ENCODE data around the gene DLGAP1. TPM values are rescaled to one million over a fixed set of nuclear protein-coding genes. Genes with fewer than 3 reads are reported as not detected.

The DLGAP1 gene
- polyA plus RNA-seq, 4 donors = 0.22 to 0.47 TPM; not detected in 2

GRCh38 chr18:4406856-4407255 is 48.3 kb downstream of the DLGAP1 start:
- H3K4me3 ChIP-seq (ENCODE audit: low read depth in 1 of 3, low read length in 3 of 3) = no peak overlapping the region
- WGBS, 3 donors = 69 to 88% (median 80%) methylated on average over 1 of the region's 1 CpG
- DNase-seq (no peak), FAIRE-seq (no peak)
- no peak overlapping the region for H3K27ac ChIP-seq (ENCODE audit: low read depth in 1 of 3, low read length in 2 of 3)
- H3K9me3 ChIP-seq (ENCODE audit: control insufficient read depth in 2 of 2, insufficient read depth in 1 of 2, low read depth in 1 of 2, low read length in 1 of 2) = no peaks in the 10 kb centered on the region
- H3K4me1 ChIP-seq (ENCODE audit: control insufficient read depth in 3 of 3, insufficient read depth in 2 of 3, low read depth in 1 of 3, low read length in 2 of 3) = no peaks in the 10 kb centered on the region
- H3K27me3 ChIP-seq (ENCODE audit: control insufficient read depth in 3 of 3, insufficient read depth in 3 of 3, low read length in 3 of 3) = no peaks in the 10 kb centered on the region
- no peaks in the 10 kb centered on the region for H3K36me3 ChIP-seq (ENCODE audit: control insufficient read depth in 3 of 3, insufficient read depth in 2 of 3, low read depth in 1 of 3, low read length in 3 of 3)

GRCh38 chr18:4405965-4406364 is 49.1 kb downstream of the DLGAP1 start:
- Histone ChIP-seq H3K36me3 (ENCODE audit: control insufficient read depth in 3 of 3, insufficient read depth in 2 of 3, low read depth in 1 of 3, low read length in 3 of 3) (no peaks in the 10 kb centered on the region), H3K4me1 (ENCODE audit: control insufficient read depth in 3 of 3, insufficient read depth in 2 of 3, low read depth in 1 of 3, low read length in 2 of 3) (no peaks in the 10 kb centered on the region), H3K27me3 (ENCODE audit: control insufficient read depth in 3 of 3, insufficient read depth in 3 of 3, low read length in 3 of 3) (no peaks in the 10 kb centered on the region), H3K4me3 (ENCODE audit: low read depth in 1 of 3, low read length in 3 of 3) (no peak overlapping the region), H3K9me3 (ENCODE audit: control insufficient read depth in 2 of 2, insufficient read depth in 1 of 2, low read depth in 1 of 2, low read length in 1 of 2) (no peaks in the 10 kb centered on the region), H3K27ac (ENCODE audit: low read depth in 1 of 3, low read length in 2 of 3) (no peak overlapping the region)
- FAIRE-seq = no peak
- no peak for DNase-seq
- WGBS, 3 donors = 78 to 86% (median 81%) methylated on average over 5 of the region's 5 CpGs

GRCh38 chr18:4403836-4404235 is 51.3 kb downstream of the DLGAP1 start:
- Histone ChIP-seq H3K27ac (ENCODE audit: low read depth in 1 of 3, low read length in 2 of 3) (no peak overlapping the region), H3K9me3 (ENCODE audit: control insufficient read depth in 2 of 2, insufficient read depth in 1 of 2, low read depth in 1 of 2, low read length in 1 of 2) (no peaks in the 10 kb centered on the region), H3K4me1 (ENCODE audit: control insufficient read depth in 3 of 3, insufficient read depth in 2 of 3, low read depth in 1 of 3, low read length in 2 of 3) (no peaks in the 10 kb centered on the region), H3K27me3 (ENCODE audit: control insufficient read depth in 3 of 3, insufficient read depth in 3 of 3, low read length in 3 of 3) (no peaks in the 10 kb centered on the region), H3K4me3 (ENCODE audit: low read depth in 1 of 3, low read length in 3 of 3) (no peak overlapping the region), H3K36me3 (ENCODE audit: control insufficient read depth in 3 of 3, insufficient read depth in 2 of 3, low read depth in 1 of 3, low read length in 3 of 3) (no peaks in the 10 kb centered on the region)
- FAIRE-seq (no peak), DNase-seq (no peak)
- 32 to 39% (median 34%) methylated on average over 1 of the region's 1 CpG for WGBS, 3 donors

GRCh38 chr18:4400911-4401310 is 54.2 kb downstream of the DLGAP1 start:
- Histone ChIP-seq H3K36me3 (ENCODE audit: control insufficient read depth in 3 of 3, insufficient read depth in 2 of 3, low read depth in 1 of 3, low read length in 3 of 3) (no peaks in the 10 kb centered on the region), H3K4me1 (ENCODE audit: control insufficient read depth in 3 of 3, insufficient read depth in 2 of 3, low read depth in 1 of 3, low read length in 2 of 3) (peaks cover 0 to 4% (median 0%) of the 10 kb centered on the region in 3 donors), H3K4me3 (ENCODE audit: low read depth in 1 of 3, low read length in 3 of 3) (no peak overlapping the region), H3K9me3 (ENCODE audit: control insufficient read depth in 2 of 2, insufficient read depth in 1 of 2, low read depth in 1 of 2, low read length in 1 of 2) (no peaks in the 10 kb centered on the region), H3K27ac (ENCODE audit: low read depth in 1 of 3, low read length in 2 of 3) (no peak overlapping the region), H3K27me3 (ENCODE audit: control insufficient read depth in 3 of 3, insufficient read depth in 3 of 3, low read length in 3 of 3) (no peaks in the 10 kb centered on the region)
- no peak for DNase-seq
- WGBS, 3 donors = 10 to 28% (median 16%) methylated on average over 1 of the region's 1 CpG
- no peak for FAIRE-seq

- Histone ChIP-seq H3K4me3 (ENCODE audit: low read depth in 1 of 3, low read length in 3 of 3) (no peak overlapping the region), H3K9me3 (ENCODE audit: control insufficient read depth in 2 of 2, insufficient read depth in 1 of 2, low read depth in 1 of 2, low read length in 1 of 2) (no peaks in the 10 kb centered on the region), H3K4me1 (ENCODE audit: control insufficient read depth in 3 of 3, insufficient read depth in 2 of 3, low read depth in 1 of 3, low read length in 2 of 3) (peaks cover 0 to 4% (median 0%) of the 10 kb centered on the region in 3 donors), H3K27me3 (ENCODE audit: control insufficient read depth in 3 of 3, insufficient read depth in 3 of 3, low read length in 3 of 3) (no peaks in the 10 kb centered on the region), H3K36me3 (ENCODE audit: control insufficient read depth in 3 of 3, insufficient read depth in 2 of 3, low read depth in 1 of 3, low read length in 3 of 3) (no peaks in the 10 kb centered on the region), H3K27ac (ENCODE audit: low read depth in 1 of 3, low read length in 2 of 3) (no peak overlapping the region)
- WGBS, 3 donors = 40 to 58% (median 41%) methylated on average over 5 of the region's 5 CpGs
- DNase-seq = no peak
- FAIRE-seq = no peak
Observed at GRCh38 chr18:4399929-4400328, 55.2 kb downstream of the DLGAP1 start.

GRCh38 chr18:4394700-4395099 is 60.4 kb downstream of the DLGAP1 start:
- WGBS, 3 donors = 80 to 84% (median 83%) methylated on average over 4 of the region's 4 CpGs
- H3K27ac ChIP-seq (ENCODE audit: low read depth in 1 of 3, low read length in 2 of 3) = no peak overlapping the region
- H3K4me3 ChIP-seq (ENCODE audit: low read depth in 1 of 3, low read length in 3 of 3) = no peak overlapping the region
- H3K27me3 ChIP-seq (ENCODE audit: control insufficient read depth in 3 of 3, insufficient read depth in 3 of 3, low read length in 3 of 3) = no peaks in the 10 kb centered on the region
- no peak for FAIRE-seq
- peaks cover 0 to 4% (median 0%) of the 10 kb centered on the region in 3 donors for H3K4me1 ChIP-seq (ENCODE audit: control insufficient read depth in 3 of 3, insufficient read depth in 2 of 3, low read depth in 1 of 3, low read length in 2 of 3)
- no peak for DNase-seq
- no peaks in the 10 kb centered on the region for H3K9me3 ChIP-seq (ENCODE audit: control insufficient read depth in 2 of 2, insufficient read depth in 1 of 2, low read depth in 1 of 2, low read length in 1 of 2)
- H3K36me3 ChIP-seq (ENCODE audit: control insufficient read depth in 3 of 3, insufficient read depth in 2 of 3, low read depth in 1 of 3, low read length in 3 of 3) = no peaks in the 10 kb centered on the region

GRCh38 chr18:4391859-4392258 is 63.2 kb downstream of the DLGAP1 start:
- DNase-seq = no peak
- no peak overlapping the region for H3K4me3 ChIP-seq (ENCODE audit: low read depth in 1 of 3, low read length in 3 of 3)
- H3K9me3 ChIP-seq (ENCODE audit: control insufficient read depth in 2 of 2, insufficient read depth in 1 of 2, low read depth in 1 of 2, low read length in 1 of 2) = no peaks in the 10 kb centered on the region
- no peak overlapping the region for H3K27ac ChIP-seq (ENCODE audit: low read depth in 1 of 3, low read length in 2 of 3)
- H3K36me3 ChIP-seq (ENCODE audit: control insufficient read depth in 3 of 3, insufficient read depth in 2 of 3, low read depth in 1 of 3, low read length in 3 of 3) = no peaks in the 10 kb centered on the region
- H3K4me1 ChIP-seq (ENCODE audit: control insufficient read depth in 3 of 3, insufficient read depth in 2 of 3, low read depth in 1 of 3, low read length in 2 of 3) = peaks cover 0 to under 1% (median 0%) of the 10 kb centered on the region in 3 donors
- no peak for FAIRE-seq
- no peaks in the 10 kb centered on the region for H3K27me3 ChIP-seq (ENCODE audit: control insufficient read depth in 3 of 3, insufficient read depth in 3 of 3, low read length in 3 of 3)
- 49 to 65% (median 59%) methylated on average over 6 of the region's 6 CpGs for WGBS, 3 donors

GRCh38 chr18:4385876-4386275 is 69.2 kb downstream of the DLGAP1 start:
- H3K27ac ChIP-seq (ENCODE audit: low read depth in 1 of 3, low read length in 2 of 3) = no peak overlapping the region
- DNase-seq (no peak), FAIRE-seq (no peak)
- 46 to 58% (median 58%) methylated on average over 3 of the region's 3 CpGs for WGBS, 3 donors
- H3K36me3 ChIP-seq (ENCODE audit: control insufficient read depth in 3 of 3, insufficient read depth in 2 of 3, low read depth in 1 of 3, low read length in 3 of 3) = no peaks in the 10 kb centered on the region
- no peaks in the 10 kb centered on the region for H3K9me3 ChIP-seq (ENCODE audit: control insufficient read depth in 2 of 2, insufficient read depth in 1 of 2, low read depth in 1 of 2, low read length in 1 of 2)
- no peaks in the 10 kb centered on the region for H3K27me3 ChIP-seq (ENCODE audit: control insufficient read depth in 3 of 3, insufficient read depth in 3 of 3, low read length in 3 of 3)
- no peaks in the 10 kb centered on the region for H3K4me1 ChIP-seq (ENCODE audit: control insufficient read depth in 3 of 3, insufficient read depth in 2 of 3, low read depth in 1 of 3, low read length in 2 of 3)
- no peak overlapping the region for H3K4me3 ChIP-seq (ENCODE audit: low read depth in 1 of 3, low read length in 3 of 3)

- H3K36me3 ChIP-seq (ENCODE audit: control insufficient read depth in 3 of 3, insufficient read depth in 2 of 3, low read depth in 1 of 3, low read length in 3 of 3) = no peaks in the 10 kb centered on the region
- WGBS, 3 donors = 4 to 26% (median 14%) methylated on average over 3 of the region's 3 CpGs
- FAIRE-seq (no peak), DNase-seq (no peak)
- no peaks in the 10 kb centered on the region for H3K4me1 ChIP-seq (ENCODE audit: control insufficient read depth in 3 of 3, insufficient read depth in 2 of 3, low read depth in 1 of 3, low read length in 2 of 3)
- H3K9me3 ChIP-seq (ENCODE audit: control insufficient read depth in 2 of 2, insufficient read depth in 1 of 2, low read depth in 1 of 2, low read length in 1 of 2) = no peaks in the 10 kb centered on the region
- no peak overlapping the region for H3K27ac ChIP-seq (ENCODE audit: low read depth in 1 of 3, low read length in 2 of 3)
- no peak overlapping the region for H3K4me3 ChIP-seq (ENCODE audit: low read depth in 1 of 3, low read length in 3 of 3)
- no peaks in the 10 kb centered on the region for H3K27me3 ChIP-seq (ENCODE audit: control insufficient read depth in 3 of 3, insufficient read depth in 3 of 3, low read length in 3 of 3)
Observed at GRCh38 chr18:4384932-4385331, 70.2 kb downstream of the DLGAP1 start.
